Endothelial cell of umbilical vein (primary cell): ENCODE results near the gene STK17A. TPM values are rescaled to one million over a fixed set of nuclear protein-coding genes. Genes with fewer than 3 reads are reported as not detected.

Experiments
- BruUV-seq: library from RNA; stranded (reverse); fragments of 400-500 nt; replicated peaks from 2 replicates; lab custom pipeline; 2021; lab: Mats Ljungman, UMichigan
- CTCF ChIA-PET: fragments of 300-600, 350-600 bp; sonication (Branson Sonifier 250); formaldehyde crosslinking; loops from one replicate; lab custom pipeline; 2021; ENCODE audit warnings: antibody characterized with exemption, inconsistent platforms; lab: Charles Lee
- POLR2A ChIA-PET: fragments of 300-600, 350-600 bp; sonication (Branson Sonifier 250); formaldehyde crosslinking; loops from one replicate; lab custom pipeline; 2021; ENCODE audit warnings: antibody characterized with exemption, inconsistent platforms; lab: Charles Lee
- DNase-seq: peaks from one replicate; pipeline ENCODE4 v3.0.0-alpha.2; 2011; ENCODE audit warnings: low read depth, low spot score
- FAIRE-seq: peaks from 2 replicates; lab custom pipeline; 2011; peaks lifted over from hg19 to GRCh38; lab: Jason Lieb, UNC
- H2AFZ ChIP-seq: 2 replicates; pipeline ENCODE4 v1.6.0; 2012; ENCODE audit warnings: low read depth, low read length, control low read depth, inconsistent platforms
- H3K27ac ChIP-seq: 2 replicates; pipeline ENCODE4 v1.5.1; 2011; ENCODE audit warnings: low read depth, mild to moderate bottlenecking, control low read depth, low read length, moderate library complexity; ENCODE audit not compliant: insufficient read depth
- H3K27me3 ChIP-seq, 2 experiments: 2 replicates each; pipeline versions ENCODE4 v1.6.0 to v1.6.1; 2011; ENCODE audit warnings: low read length in 2 of 2, mixed read lengths in 1 of 2; ENCODE audit not compliant: control insufficient read depth in 2 of 2, insufficient read depth in 2 of 2
- H3K36me3 ChIP-seq, 2 experiments: 2 replicates in 1 of 2; 3 replicates in 1 of 2; pipeline ENCODE4 v1.5.1; 2011; ENCODE audit warnings: low read length in 2 of 2, mild to moderate bottlenecking in 1 of 2, moderate library complexity in 1 of 2; ENCODE audit not compliant: control insufficient read depth in 2 of 2, insufficient read depth in 2 of 2; ENCODE audit errors: extremely low read depth in 1 of 2
- H3K4me1 ChIP-seq: 3 replicates; pipeline ENCODE4 v1.5.1; 2011; ENCODE audit warnings: mild to moderate bottlenecking, low read length; ENCODE audit not compliant: control insufficient read depth, insufficient read depth; ENCODE audit errors: extremely low read depth
- H3K4me2 ChIP-seq: 2 replicates; pipeline ENCODE4 v1.6.1; 2011; ENCODE audit warnings: low read length, control low read depth, mixed read lengths; ENCODE audit not compliant: insufficient read depth
- H3K4me3 ChIP-seq, 3 experiments: fragments of 200-600 bp in 1 of 3; sonication (generic), shearing (Covaris generic) in 1 of 3; replicated peaks in 1 of 3; 2 replicates each; pipeline ENCODE4 v1.5.1; 2011 to 2016; ENCODE audit warnings: control low read depth in 3 of 3, low read length in 3 of 3, mild to moderate bottlenecking in 2 of 3, inconsistent platforms in 1 of 3, low read depth in 1 of 3, moderate library complexity in 1 of 3; ENCODE audit not compliant: insufficient read depth in 1 of 3
- H3K79me2 ChIP-seq: 2 replicates; pipeline ENCODE4 v1.6.0; 2012; ENCODE audit warnings: low read length, inconsistent platforms; ENCODE audit not compliant: control insufficient read depth, insufficient read depth
- H3K9ac ChIP-seq: replicated peaks from 2 replicates; pipeline ENCODE3; 2011; ENCODE audit warnings: low read length, control low read depth; ENCODE audit not compliant: insufficient read depth; ENCODE audit errors: extremely low read depth
- H3K9me1 ChIP-seq: replicated peaks from 3 replicates; pipeline ENCODE4 v1.6.0; 2011; ENCODE audit warnings: mild to moderate bottlenecking, low read length; ENCODE audit not compliant: control insufficient read depth, insufficient read depth; ENCODE audit errors: extremely low read depth
- H3K9me3 ChIP-seq: replicated peaks from 2 replicates; pipeline ENCODE4 v1.5.1; 2012; ENCODE audit warnings: low read length, inconsistent platforms; ENCODE audit not compliant: control insufficient read depth, insufficient read depth
- H4K20me1 ChIP-seq: replicated peaks from 2 replicates; pipeline ENCODE3; 2011; ENCODE audit warnings: mild to moderate bottlenecking, low read length; ENCODE audit not compliant: control insufficient read depth, insufficient read depth; ENCODE audit errors: extremely low read depth
- EZH2 ChIP-seq: IDR thresholded peaks from 2 replicates; pipeline ENCODE4 v1.6.1; 2012; ENCODE audit warnings: borderline replicate concordance, low read depth, mild to moderate bottlenecking, moderate library complexity, low read length, inconsistent platforms; ENCODE audit not compliant: severe bottlenecking
- FOS ChIP-seq: IDR thresholded peaks from 2 replicates; pipeline ENCODE4 v1.6.1; 2011; ENCODE audit warnings: mild to moderate bottlenecking, low read length, moderate library complexity, borderline replicate concordance; ENCODE audit not compliant: insufficient read depth
- JUN ChIP-seq: IDR thresholded peaks from 2 replicates; pipeline ENCODE4 v1.6.1; 2011; ENCODE audit warnings: borderline replicate concordance, low read depth; ENCODE audit not compliant: insufficient read length, insufficient read depth
- MYC ChIP-seq: IDR thresholded peaks from one replicate; pipeline ENCODE4 v1.6.1; 2011; ENCODE audit warnings: mild to moderate bottlenecking, low read depth, low read length
- POLR2AphosphoS5 ChIP-seq: IDR thresholded peaks from 2 replicates; pipeline ENCODE4 v1.6.1; 2012; ENCODE audit warnings: low read depth, mild to moderate bottlenecking, control low read depth, low read length, moderate library complexity; ENCODE audit not compliant: insufficient read depth
- dilution Hi-C: fragments of 300-500 bp; cut with MboI; formaldehyde crosslinking; loops from one replicate; pipeline ENCODE4 v1.15.0; 2019; ENCODE audit warnings: low sequenced_read_pairs; ENCODE audit not compliant: extremely low pct_ligation_motif_present
- intact Hi-C: fragments of 100-400 bp; cut with micrococcal nuclease; formaldehyde crosslinking; loops from one replicate; pipeline ENCODE4 v1.10.0; 2022
- polyA plus RNA-seq, 4 experiments: library from polyadenylated mRNA; depleted of rRNA in 3 of 4; stranded (reverse) in 3 of 4; unstranded in 1 of 4; fragments of >200 nt; gene quantifications; 2 replicates each; pipeline versions ENCODE4 v1.2.1 to v1.2.3, GENCODE V29; 2011 to 2012; ENCODE audit warnings: missing spikeins in 1 of 4
- total RNA-seq: library from RNA; stranded (reverse); gene quantifications from 2 replicates; pipeline ENCODE4 v1.2.3, GENCODE V29; 2021

The STK17A gene
- total and polyA plus RNA-seq, 2 donors (not counting 3 experiments of a cell fraction or from before 2014, with no cell fraction given): 11.7 to 58.8 TPM

GRCh38 chr7:43589133-43589478, 6.2 kb downstream of the STK17A start:
- peaks cover 15% of the 10 kb centered on the region for H4K20me1 ChIP-seq
- no peaks in the 10 kb centered on the region for H3K9me3 ChIP-seq
- BruUV-seq: no TSS peak
- H3K9ac ChIP-seq: no peak overlapping the region
- dilution Hi-C loops: loop anchor here (25.0 kb wide), 1 partner anchor 123 kb away; no protein-coding TSS in a partner anchor
- intact Hi-C loops: loop anchor here (10.0 kb wide), 1 partner anchor 654 kb away; the partner anchor contains the start of genes MRPL32 and PSMA2
- H3K4me1 ChIP-seq: peaks cover 46% of the 10 kb centered on the region
- no peak overlapping the region for H3K27ac ChIP-seq
- no peak overlapping the region for H3K4me2 ChIP-seq
- H2AFZ ChIP-seq: no peak overlapping the region
- TF ChIP-seq JUN (no peak), POLR2AphosphoS5 (no peak), MYC (no peak)
- H3K9me1 ChIP-seq: no peaks in the 10 kb centered on the region
- peaks cover 100% of the 10 kb centered on the region for H3K79me2 ChIP-seq
- CTCF ChIA-PET: interaction anchor here (9.5 kb wide), 1 partner anchor 111 kb away, joined by 603 read pairs; no protein-coding TSS in a partner anchor
- no peaks in the 10 kb centered on the region for H3K36me3 ChIP-seq
- DNase-seq: no peak
- FAIRE-seq: no peak
- H3K27me3 ChIP-seq: no peaks in the 10 kb centered on the region
- POLR2A ChIA-PET: no interaction called here
- H3K4me3 ChIP-seq: no peak overlapping the region

- no peak for FAIRE-seq
- Histone ChIP-seq H3K27ac (no peak overlapping the region), H3K36me3 (no peaks in the 10 kb centered on the region), H3K79me2 (peaks cover 100% of the 10 kb centered on the region), H3K4me2 (no peak overlapping the region), H3K4me3 (no peak overlapping the region), H3K4me1 (peaks cover 43% of the 10 kb centered on the region), H3K27me3 (no peaks in the 10 kb centered on the region), H3K9me1 (no peaks in the 10 kb centered on the region), H3K9ac (no peak overlapping the region), H3K9me3 (no peaks in the 10 kb centered on the region), H4K20me1 (peaks cover 15% of the 10 kb centered on the region), H2AFZ (no peak overlapping the region)
- TF ChIP-seq FOS (no peak), EZH2 (no peak), MYC (no peak)
- ChIA-PET CTCF (no interaction called here), POLR2A (no interaction called here)
- intact Hi-C loops: loop anchor here (2.0 to 10.0 kb wide), 2 partner anchors 15 to 655 kb away; partner anchors contain the start of genes MRPL32 and PSMA2
- DNase-seq: no peak
- dilution Hi-C loops: loop anchor here (25.0 kb wide), 1 partner anchor 123 kb away; no protein-coding TSS in a partner anchor
- BruUV-seq: no TSS peak
Observed at GRCh38 chr7:43589728-43590127, 6.8 kb downstream of the STK17A start.
